OCI-LY3 (cell line): ENCODE results near the gene SLC25A26.

Source experiments
- EZH2phosphoT487 ChIP-seq: fragments of 200-600 bp; shearing (Covaris generic); IDR thresholded peaks from 2 replicates; pipeline ENCODE4 v1.6.1; 2018; ENCODE audit warnings: antibody characterized with exemption, mixed run types, low read depth
- TF ChIP-seq, protein P1 (sequence below): fragments of 200-600, 300-600 bp; sonication (generic); IDR thresholded peaks from 2 replicates; pipeline ENCODE4 v1.5.1; 2014; ENCODE audit warnings: antibody characterized with exemption, low read length, low read depth

DNA sequence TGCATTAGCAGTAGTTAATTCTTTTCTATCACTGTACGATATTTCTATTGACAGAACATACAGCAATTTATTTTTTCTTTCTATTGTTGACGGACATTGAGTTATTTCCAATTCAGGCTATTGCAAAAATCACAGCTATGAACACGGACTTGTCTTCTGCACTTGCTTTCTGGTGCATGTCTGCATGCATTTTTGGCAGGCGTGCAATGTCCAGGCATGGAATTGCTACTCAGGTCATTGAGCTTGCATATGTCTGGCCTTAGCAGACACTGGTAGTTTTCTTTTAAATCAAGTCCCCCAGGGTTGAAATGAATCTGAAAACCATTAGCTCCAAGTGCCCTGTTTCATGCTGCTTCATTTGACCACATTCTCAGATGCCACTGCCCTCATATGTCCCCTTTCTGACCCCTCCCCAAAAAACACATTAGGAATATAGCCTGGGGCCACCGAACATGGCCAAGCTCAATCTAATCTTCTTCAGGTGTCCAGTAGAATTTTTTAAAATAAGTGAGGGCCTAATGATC is 207.2 kb downstream of the SLC25A26 start:
- TF ChIP-seq, protein P1, sequence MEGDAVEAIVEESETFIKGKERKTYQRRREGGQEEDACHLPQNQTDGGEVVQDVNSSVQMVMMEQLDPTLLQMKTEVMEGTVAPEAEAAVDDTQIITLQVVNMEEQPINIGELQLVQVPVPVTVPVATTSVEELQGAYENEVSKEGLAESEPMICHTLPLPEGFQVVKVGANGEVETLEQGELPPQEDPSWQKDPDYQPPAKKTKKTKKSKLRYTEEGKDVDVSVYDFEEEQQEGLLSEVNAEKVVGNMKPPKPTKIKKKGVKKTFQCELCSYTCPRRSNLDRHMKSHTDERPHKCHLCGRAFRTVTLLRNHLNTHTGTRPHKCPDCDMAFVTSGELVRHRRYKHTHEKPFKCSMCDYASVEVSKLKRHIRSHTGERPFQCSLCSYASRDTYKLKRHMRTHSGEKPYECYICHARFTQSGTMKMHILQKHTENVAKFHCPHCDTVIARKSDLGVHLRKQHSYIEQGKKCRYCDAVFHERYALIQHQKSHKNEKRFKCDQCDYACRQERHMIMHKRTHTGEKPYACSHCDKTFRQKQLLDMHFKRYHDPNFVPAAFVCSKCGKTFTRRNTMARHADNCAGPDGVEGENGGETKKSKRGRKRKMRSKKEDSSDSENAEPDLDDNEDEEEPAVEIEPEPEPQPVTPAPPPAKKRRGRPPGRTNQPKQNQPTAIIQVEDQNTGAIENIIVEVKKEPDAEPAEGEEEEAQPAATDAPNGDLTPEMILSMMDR = no peak
- no peak for TF ChIP-seq EZH2phosphoT487
